ENCODE measurements around the gene ARID5A. TPM values are rescaled to one million over a fixed set of nuclear protein-coding genes. Genes with fewer than 3 reads are reported as not detected.
"Not testable (repeated sequence)": the region's sequence is repeated elsewhere in the genome, so short reads cannot be mapped to it uniquely, and the experiment has no call there.

Gene ARID5A
- total and polyA plus RNA-seq, 2 experiments from 2014 or later = 15.2 to 19.5 TPM

DNA sequence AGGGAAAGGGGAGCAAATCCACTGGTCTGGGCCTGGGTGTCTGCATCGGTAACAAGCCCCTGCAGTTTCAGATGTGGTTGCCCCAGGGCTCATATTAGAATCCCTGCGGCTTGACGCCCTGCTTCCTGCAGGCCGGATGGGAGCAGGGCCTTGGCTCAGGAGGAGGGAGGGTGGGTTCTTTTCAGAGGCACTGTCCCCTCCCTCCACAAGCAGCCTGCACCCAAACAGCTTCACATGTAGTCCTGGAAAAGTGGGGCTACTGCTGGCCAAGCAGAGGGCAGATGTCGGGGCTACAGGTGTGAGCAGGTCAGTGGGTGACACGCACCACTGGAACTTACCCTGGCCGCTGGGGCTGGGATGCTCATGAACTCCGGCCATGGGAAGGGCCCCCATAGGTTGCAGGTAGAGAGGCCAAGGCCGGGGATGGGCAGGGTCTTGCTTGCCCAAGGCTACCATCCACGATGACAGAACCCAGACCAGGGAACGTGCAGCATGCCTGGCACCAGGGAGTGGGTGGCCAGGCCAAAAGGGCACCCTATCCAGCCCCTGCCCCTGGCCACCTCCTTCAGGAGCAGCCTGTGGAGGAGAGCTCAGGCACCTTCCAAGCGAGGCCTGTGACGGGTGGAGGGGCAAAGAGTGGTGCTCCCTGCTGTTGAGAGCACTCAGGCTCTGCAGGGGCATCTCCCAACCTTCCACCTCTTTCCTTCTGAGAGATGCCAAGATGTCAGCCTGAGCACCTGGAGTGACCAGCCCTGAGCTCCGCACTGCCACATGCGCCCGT lies 16.8 kb downstream of the ARID5A start:
- in situ Hi-C loops (cut with MboI) = no loop called here
- H3K4me2 ChIP-seq (ENCODE audit: unreplicated experiment) = no peak overlapping the region
- H3K79me2 ChIP-seq (ENCODE audit: insufficient read depth) = no peaks in the 10 kb centered on the region
- H3F3A ChIP-seq (ENCODE audit: insufficient read depth) = peaks cover 6% of the 10 kb centered on the region; the same call in 1 of the 2 replicates
- peaks cover 9% of the 10 kb centered on the region for H3K4me1 ChIP-seq (ENCODE audit: insufficient read depth)
- no peak for DNase-seq
- H3K9me3 ChIP-seq (ENCODE audit: low read depth) = no peaks in the 10 kb centered on the region
- no peak overlapping the region for H3K4me3 ChIP-seq
- WGBS, 2 experiments (ENCODE audit: low coverage in 1 of 2, low lambda C conversion rate in 2 of 2, missing lambda C conversion rate in 2 of 2) = 86 to 90% methylated on average over 16 of the region's 16 CpGs
- H3K27ac ChIP-seq = no peak overlapping the region
- no peak for TF ChIP-seq EZH2phosphoT487 (IDR thresholded peaks at IDR 0.05; ENCODE audit: insufficient read depth, low read depth)
- TF ChIP-seq EZH2 (IDR thresholded peaks at IDR 0.05; ENCODE audit: insufficient read depth, poor library complexity, severe bottlenecking) = no peak
- H2AFZ ChIP-seq = no peak overlapping the region
- H3K9me2 ChIP-seq (ENCODE audit: insufficient read depth) = no peaks in the 10 kb centered on the region
- no peaks in the 10 kb centered on the region for H3K36me3 ChIP-seq (ENCODE audit: low read depth)
- H3K27me3 ChIP-seq (replicated peaks; ENCODE audit: insufficient read depth) = no peaks in the 10 kb centered on the region
- no peak overlapping the region for H3K9ac ChIP-seq
- no peaks in the 10 kb centered on the region for H4K20me1 ChIP-seq (ENCODE audit: insufficient read depth)

DNA sequence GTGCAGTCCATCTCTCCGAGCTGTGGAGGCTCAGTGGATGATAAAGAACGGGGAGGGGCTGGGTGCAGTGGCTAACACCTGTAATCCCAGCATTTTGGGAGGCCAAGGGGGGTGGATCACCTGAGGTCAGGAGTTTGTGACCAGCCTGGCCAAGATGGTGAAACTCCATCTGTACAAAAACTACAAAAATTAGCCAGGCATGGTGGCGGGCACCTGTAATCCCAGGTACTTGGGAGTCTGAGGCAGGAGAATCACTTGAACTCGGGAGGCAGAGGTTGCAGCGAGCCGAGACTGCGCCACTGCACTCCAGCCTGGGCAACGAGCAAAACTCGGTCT lies 17.4 kb downstream of the ARID5A start:
- H3K79me2 ChIP-seq (ENCODE audit: insufficient read depth); H4K20me1 ChIP-seq (ENCODE audit: insufficient read depth); H3F3A ChIP-seq (ENCODE audit: insufficient read depth); H3K4me1 ChIP-seq (ENCODE audit: insufficient read depth); H3K9me2 ChIP-seq (ENCODE audit: insufficient read depth); H3K27me3 ChIP-seq (replicated peaks; ENCODE audit: insufficient read depth); DNase-seq; H3K9ac ChIP-seq; H3K4me3 ChIP-seq; H3K27ac ChIP-seq; H3K36me3 ChIP-seq (ENCODE audit: low read depth); H3K9me3 ChIP-seq (ENCODE audit: low read depth); in situ Hi-C loops (cut with MboI): not testable (repeated sequence)
- WGBS, 2 experiments (ENCODE audit: low coverage in 1 of 2, low lambda C conversion rate in 2 of 2, missing lambda C conversion rate in 2 of 2) = 41 to 42% methylated on average over 9 of the region's 9 CpGs
- H2AFZ ChIP-seq = peak overlapping the region; percentile 39; the same call in 1 of the 2 replicates
- H3K4me2 ChIP-seq (ENCODE audit: unreplicated experiment) = peak overlapping the region; percentile 33

DNA sequence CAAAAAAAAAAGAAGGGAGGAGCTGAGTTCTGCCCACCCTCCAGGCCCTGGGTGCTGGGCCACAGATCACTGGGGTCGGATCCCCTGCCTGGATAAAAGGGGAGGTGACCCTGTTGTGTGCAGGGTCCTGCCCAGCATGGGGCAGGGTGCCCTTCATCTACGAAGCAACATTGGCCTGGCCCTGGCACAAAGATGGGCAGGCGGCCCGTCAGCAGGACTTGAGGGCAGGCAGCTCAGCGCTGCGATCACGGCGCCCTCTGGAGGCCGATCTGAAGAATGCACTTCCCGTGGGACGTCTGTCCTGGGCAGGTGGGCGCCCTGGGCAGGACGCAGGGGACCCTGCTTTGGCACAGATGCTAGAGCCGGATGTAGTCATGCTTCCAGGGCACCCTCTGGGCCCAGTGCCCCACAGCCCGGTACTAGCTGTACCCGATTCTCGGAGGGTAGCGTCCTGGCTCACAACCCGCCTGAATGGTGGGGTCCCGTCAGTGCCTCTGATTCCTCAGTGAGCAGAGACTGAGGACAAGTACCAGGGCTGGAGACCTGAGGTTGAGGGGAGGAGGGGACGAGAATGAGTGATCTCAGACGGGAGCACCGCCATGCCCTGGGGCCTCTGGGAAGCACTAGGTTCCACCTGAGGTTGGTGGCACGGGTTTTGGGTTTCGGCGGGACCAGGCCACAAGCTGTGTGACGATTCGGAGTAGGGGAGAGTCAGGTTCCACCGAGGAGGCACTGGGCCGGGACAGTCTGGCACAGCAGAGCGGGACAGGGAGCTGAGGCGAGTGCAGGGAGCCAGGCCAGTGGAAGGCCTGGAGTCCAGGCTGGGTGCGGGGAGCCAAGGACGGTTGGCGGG lies 18.0 kb downstream of the ARID5A start:
- in situ Hi-C loops (cut with MboI) = no loop called here
- 20 to 22% methylated on average over 33 to 35 of the region's 35 CpGs for WGBS, 2 experiments (ENCODE audit: low coverage in 1 of 2, low lambda C conversion rate in 2 of 2, missing lambda C conversion rate in 2 of 2)
- peaks cover 9% of the 10 kb centered on the region for H3K4me1 ChIP-seq (ENCODE audit: insufficient read depth)
- no peak overlapping the region for H3K9ac ChIP-seq
- H3K27me3 ChIP-seq (replicated peaks; ENCODE audit: insufficient read depth) = no peaks in the 10 kb centered on the region
- no peaks in the 10 kb centered on the region for H3K79me2 ChIP-seq (ENCODE audit: insufficient read depth)
- no peak overlapping the region; the same call in 1 of the 2 replicates for H3K4me3 ChIP-seq
- H2AFZ ChIP-seq = peak overlapping the region; percentile 39; the same call in 1 of the 2 replicates
- H3K4me2 ChIP-seq (ENCODE audit: unreplicated experiment) = peak overlapping the region; percentile 33
- H3K9me3 ChIP-seq (ENCODE audit: low read depth) = no peaks in the 10 kb centered on the region
- DNase-seq = peak; percentile 76
- TF ChIP-seq EZH2 (IDR thresholded peaks at IDR 0.05; ENCODE audit: insufficient read depth, poor library complexity, severe bottlenecking) (no peak), EZH2phosphoT487 (IDR thresholded peaks at IDR 0.05; ENCODE audit: insufficient read depth, low read depth) (no peak)
- no peaks in the 10 kb centered on the region for H3K9me2 ChIP-seq (ENCODE audit: insufficient read depth)
- no peaks in the 10 kb centered on the region for H3K36me3 ChIP-seq (ENCODE audit: low read depth)
- no peaks in the 10 kb centered on the region for H4K20me1 ChIP-seq (ENCODE audit: insufficient read depth)
- H3K27ac ChIP-seq = no peak overlapping the region
- peaks cover 6% of the 10 kb centered on the region; the same call in 1 of the 2 replicates for H3F3A ChIP-seq (ENCODE audit: insufficient read depth)

DNA sequence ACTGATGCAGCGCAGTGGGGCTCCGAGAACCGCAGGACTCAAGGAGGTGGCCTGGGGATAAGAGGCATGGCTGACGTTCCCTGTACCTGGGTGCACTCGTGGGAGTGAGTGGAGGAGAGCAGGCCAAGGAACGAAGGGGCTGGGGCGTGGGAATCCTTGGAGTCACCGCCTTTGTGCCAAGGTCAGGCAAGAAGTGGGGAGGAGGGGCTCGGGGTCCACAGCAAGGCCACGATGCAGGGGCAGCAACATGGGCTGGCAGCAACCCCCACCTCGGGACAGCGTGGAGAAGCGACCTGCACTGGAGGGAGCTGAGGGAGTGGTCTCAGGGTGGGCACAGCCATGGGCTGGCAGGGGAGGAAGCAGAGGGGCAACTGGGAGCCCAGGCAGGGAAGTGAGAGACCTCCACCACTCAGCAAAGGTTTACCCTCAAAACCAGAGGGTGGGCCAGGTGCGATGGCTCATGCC lies 18.6 kb downstream of the ARID5A start:
- in situ Hi-C loops (cut with MboI) = no loop called here
- Histone ChIP-seq H3K79me2 (ENCODE audit: insufficient read depth) (no peaks in the 10 kb centered on the region), H4K20me1 (ENCODE audit: insufficient read depth) (no peaks in the 10 kb centered on the region), H3K4me3 (no peak overlapping the region), H3K27ac (no peak overlapping the region), H2AFZ (no peak overlapping the region), H3K9me2 (ENCODE audit: insufficient read depth) (no peaks in the 10 kb centered on the region), H3F3A (ENCODE audit: insufficient read depth) (peaks cover 6% of the 10 kb centered on the region; the same call in 1 of the 2 replicates), H3K9ac (no peak overlapping the region), H3K9me3 (ENCODE audit: low read depth) (no peaks in the 10 kb centered on the region), H3K4me1 (ENCODE audit: insufficient read depth) (peaks cover 9% of the 10 kb centered on the region), H3K36me3 (ENCODE audit: low read depth) (no peaks in the 10 kb centered on the region), H3K4me2 (ENCODE audit: unreplicated experiment) (no peak overlapping the region), H3K27me3 (replicated peaks; ENCODE audit: insufficient read depth) (no peaks in the 10 kb centered on the region)
- no peak for TF ChIP-seq EZH2phosphoT487 (IDR thresholded peaks at IDR 0.05; ENCODE audit: insufficient read depth, low read depth)
- no peak for TF ChIP-seq EZH2 (IDR thresholded peaks at IDR 0.05; ENCODE audit: insufficient read depth, poor library complexity, severe bottlenecking)
- no peak for DNase-seq
- 76 to 78% methylated on average over 14 of the region's 14 CpGs for WGBS, 2 experiments (ENCODE audit: low coverage in 1 of 2, low lambda C conversion rate in 2 of 2, missing lambda C conversion rate in 2 of 2)

Data from GM23248 (cell line).